Fibroblast of skin of abdomen (primary cell): ENCODE data around the gene POLE.

Experiments used
- DNase-seq: peaks from one replicate; pipeline ENCODE4 v3.0.0-alpha.2; 2013

POLE gene

GRCh38 chr12:132651444-132652100, 35.6 kb downstream of the POLE start:
- no peak for DNase-seq

GRCh38 chr12:132649226-132649945, 37.8 kb downstream of the POLE start:
- no peak for DNase-seq

- no peak for DNase-seq
These were observed 38.4 kb downstream of the POLE start for GRCh38 chr12:132648616-132649225.

- DNase-seq = no peak
These were observed 39.3 kb downstream of the POLE start for GRCh38 chr12:132647858-132648257.

GRCh38 chr12:132646850-132647249, 40.3 kb downstream of the POLE start:
- no peak for DNase-seq

GRCh38 chr12:132642846-132643835, 44.0 kb downstream of the POLE start:
- DNase-seq = no peak

- DNase-seq = no peak
These were observed 45.1 kb downstream of the POLE start for GRCh38 chr12:132641811-132642650.

GRCh38 chr12:132640936-132641335, 46.2 kb downstream of the POLE start:
- no peak for DNase-seq

- DNase-seq = no peak
These were observed 47.1 kb downstream of the POLE start for GRCh38 chr12:132639956-132640520.

- peak; percentile 25 for DNase-seq
These were observed 48.4 kb downstream of the POLE start for GRCh38 chr12:132638541-132639408.

GRCh38 chr12:132637811-132638210, 49.3 kb downstream of the POLE start:
- DNase-seq = no peak

- no peak for DNase-seq
These were observed 51.8 kb downstream of the POLE start for GRCh38 chr12:132635076-132635955.

- no peak for DNase-seq
These were observed 52.6 kb downstream of the POLE start for GRCh38 chr12:132634411-132634990.

GRCh38 chr12:132633901-132634300, 53.2 kb downstream of the POLE start:
- DNase-seq = no peak

- DNase-seq = no peak
These were observed 53.7 kb downstream of the POLE start for GRCh38 chr12:132633398-132633797.

GRCh38 chr12:132632521-132633228, 54.5 kb downstream of the POLE start:
- no peak for DNase-seq

GRCh38 chr12:132631666-132632065, 55.5 kb downstream of the POLE start:
- no peak for DNase-seq

- DNase-seq = no peak
These were observed 56.5 kb downstream of the POLE start for GRCh38 chr12:132630672-132631071.
